DMS153 treated with DMSO at 0.1 percent for 48 hours (cell line): ENCODE measurements around the gene OR13C5.

ENCODE experiments used
- DNase-seq: peaks from one replicate; lab custom pipeline; 2025; ENCODE audit not compliant: unreplicated experiment; lab: John Stamatoyannopoulos, UW

OR13C5 gene

GRCh38 chr9:104553261-104553660 lies 46.0 kb downstream of the OR13C5 start:
- no peak for DNase-seq
